GM19372 (cell line): ENCODE results near the gene RAD17.
"Not testable (repeated sequence)": the region's sequence is repeated elsewhere in the genome, so short reads cannot be mapped to it uniquely, and the experiment has no call there.

Experiments
- ATAC-seq: cut with Tn5 transposase; IDR thresholded peaks from one replicate; pipeline ENCODE4 v1.9.1; 2021; ENCODE audit warnings: mild to moderate bottlenecking, low read depth, moderate library complexity; ENCODE audit not compliant: unreplicated experiment

RAD17 gene

DNA sequence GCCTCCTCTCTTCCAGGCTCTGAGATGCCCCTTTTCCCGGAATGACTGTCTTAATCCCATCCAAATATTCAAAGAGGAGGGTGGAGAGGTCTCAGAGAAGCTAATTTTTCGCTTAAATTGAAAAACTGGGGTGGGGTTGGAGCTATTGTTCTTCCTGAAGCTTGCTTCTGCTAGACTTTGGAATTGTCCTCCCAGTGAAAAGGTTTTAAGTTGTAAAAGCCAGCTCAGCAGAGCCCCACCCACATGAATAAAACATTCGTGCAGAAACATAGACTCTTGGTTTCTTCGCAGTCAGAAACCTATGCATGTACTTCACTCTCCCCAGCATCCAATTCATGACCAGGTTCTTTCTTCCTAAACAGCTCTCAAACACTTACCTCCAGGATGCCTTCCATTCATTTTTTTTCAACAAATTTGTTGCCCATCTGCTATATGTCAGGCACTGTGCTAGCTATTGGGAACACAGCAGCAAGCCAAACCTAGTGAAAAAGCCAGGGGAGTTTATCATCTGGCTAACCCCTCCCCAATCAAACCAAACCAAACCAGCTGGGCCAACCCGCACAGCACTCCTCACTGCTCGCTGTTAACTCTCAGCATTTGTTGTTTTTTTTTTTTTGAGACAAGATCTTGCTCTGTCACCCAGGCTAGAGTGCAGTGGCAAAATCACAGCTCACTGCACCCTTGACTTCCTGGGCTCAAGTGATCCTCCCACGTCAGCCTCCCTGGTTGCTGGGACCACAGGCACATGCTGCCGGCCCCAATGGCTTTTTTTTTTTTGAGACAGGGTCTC, 85.0 kb downstream of the RAD17 start:
- no peak for ATAC-seq

DNA sequence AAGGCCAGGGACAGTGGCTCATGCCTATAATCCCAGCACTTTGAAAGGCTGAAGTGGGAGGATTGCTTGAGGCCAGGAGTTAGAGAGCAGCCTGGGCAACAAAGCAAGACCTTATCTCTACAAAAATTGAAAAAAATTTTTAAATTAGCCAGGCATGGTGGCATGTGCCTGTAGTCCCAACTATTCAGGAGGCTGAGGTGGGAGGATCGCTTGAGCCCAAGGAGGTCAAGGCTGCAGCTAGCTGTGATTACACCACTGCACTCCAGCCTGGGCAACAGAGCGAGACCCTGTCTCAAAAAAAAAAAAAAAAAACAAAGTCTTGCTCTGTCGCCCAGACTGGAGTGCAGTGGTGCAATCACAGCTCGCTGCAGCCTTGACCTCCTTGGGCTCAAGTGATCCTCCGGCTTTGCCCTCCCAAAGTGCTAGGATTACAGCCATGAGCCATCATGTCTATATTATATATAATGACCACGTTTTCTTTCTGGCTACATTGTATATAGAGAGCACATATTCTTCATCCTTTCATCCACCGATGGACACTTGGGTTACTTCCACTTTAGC, 85.9 kb downstream of the RAD17 start:
- not testable (repeated sequence) for ATAC-seq

DNA sequence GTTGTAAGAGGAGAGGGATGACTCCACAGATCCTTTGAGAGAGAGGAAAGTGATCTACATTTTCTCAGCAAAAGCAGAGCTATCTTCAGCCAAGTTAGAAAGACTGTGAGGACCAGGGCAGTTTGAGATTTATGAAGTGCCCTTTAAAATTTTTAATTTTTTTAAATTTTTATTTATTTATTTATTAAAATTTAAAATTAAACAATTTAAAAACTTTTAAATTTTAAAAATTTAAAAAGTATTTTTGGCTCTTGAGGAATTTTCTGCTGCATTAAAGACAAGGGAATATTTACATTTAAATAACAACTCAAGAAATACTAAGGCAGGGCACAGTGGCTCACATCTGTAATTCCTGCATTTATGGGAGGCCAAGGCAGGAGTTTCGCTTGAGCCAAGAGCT, 92.6 kb downstream of the RAD17 start:
- no peak for ATAC-seq
